Stimulated activated CD8-positive, alpha-beta memory T cell treated with anti-CD3 and anti-CD28 coated beads, Interleukin-7, amount 100 ng/mL, for 48 hours (primary cell): ENCODE results near the gene TEX19.

ENCODE experiments used
- DNase-seq, 2 donors: peaks; one replicate each; pipeline ENCODE4 v3.0.0-alpha.2; 2020; ENCODE audit warnings: low read depth in 1 of 2; ENCODE audit errors: extremely low read depth in 1 of 2

Gene TEX19

DNA sequence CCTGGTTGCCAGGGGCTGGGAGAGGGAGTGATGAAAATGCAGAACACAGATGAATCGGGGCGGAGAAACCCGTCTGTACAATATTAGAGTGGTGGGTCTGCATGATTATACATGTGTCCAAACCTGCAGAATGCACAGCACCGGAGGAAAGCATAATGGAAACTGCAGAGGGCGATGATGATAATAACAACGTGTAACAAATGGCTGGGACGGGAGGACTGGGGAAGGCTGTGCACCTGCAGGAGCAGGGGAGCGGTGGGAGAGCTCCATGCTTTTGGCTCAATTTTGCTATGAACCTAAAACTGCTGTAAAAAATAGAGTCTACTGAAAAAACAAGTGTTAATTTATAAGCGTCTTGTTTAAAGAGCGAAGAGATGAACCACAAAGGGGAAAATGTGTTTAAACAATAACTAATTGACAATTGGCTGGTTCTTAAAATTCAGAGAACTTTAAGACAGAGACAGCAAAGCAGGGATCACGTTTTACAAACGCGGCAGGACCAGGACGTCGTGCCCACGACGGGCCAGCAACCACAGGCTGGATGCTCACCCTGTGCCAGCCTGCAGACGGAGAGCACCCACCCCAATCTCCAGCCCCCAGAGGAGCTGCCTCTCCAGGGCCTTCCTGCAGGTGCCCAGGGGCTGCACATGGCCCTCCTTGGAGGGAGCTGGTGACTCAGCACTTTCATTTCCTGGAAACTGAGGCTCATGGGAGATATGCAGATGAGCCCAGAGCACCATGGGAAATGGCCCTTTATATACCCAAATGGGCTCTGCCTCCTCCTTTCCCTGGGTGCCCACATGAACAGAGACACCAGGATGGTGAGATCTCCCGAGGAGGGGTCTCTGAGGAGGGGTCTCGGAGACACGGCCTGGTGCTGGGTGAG, at the start of gene TEX19:
Gene TEX19 (plus strand): TSS at position 783 of the 886 bp plus-strand sequence. CDS start 2,904 bp downstream, outside the sequence.
- DNase-seq, result no peak

DNA sequence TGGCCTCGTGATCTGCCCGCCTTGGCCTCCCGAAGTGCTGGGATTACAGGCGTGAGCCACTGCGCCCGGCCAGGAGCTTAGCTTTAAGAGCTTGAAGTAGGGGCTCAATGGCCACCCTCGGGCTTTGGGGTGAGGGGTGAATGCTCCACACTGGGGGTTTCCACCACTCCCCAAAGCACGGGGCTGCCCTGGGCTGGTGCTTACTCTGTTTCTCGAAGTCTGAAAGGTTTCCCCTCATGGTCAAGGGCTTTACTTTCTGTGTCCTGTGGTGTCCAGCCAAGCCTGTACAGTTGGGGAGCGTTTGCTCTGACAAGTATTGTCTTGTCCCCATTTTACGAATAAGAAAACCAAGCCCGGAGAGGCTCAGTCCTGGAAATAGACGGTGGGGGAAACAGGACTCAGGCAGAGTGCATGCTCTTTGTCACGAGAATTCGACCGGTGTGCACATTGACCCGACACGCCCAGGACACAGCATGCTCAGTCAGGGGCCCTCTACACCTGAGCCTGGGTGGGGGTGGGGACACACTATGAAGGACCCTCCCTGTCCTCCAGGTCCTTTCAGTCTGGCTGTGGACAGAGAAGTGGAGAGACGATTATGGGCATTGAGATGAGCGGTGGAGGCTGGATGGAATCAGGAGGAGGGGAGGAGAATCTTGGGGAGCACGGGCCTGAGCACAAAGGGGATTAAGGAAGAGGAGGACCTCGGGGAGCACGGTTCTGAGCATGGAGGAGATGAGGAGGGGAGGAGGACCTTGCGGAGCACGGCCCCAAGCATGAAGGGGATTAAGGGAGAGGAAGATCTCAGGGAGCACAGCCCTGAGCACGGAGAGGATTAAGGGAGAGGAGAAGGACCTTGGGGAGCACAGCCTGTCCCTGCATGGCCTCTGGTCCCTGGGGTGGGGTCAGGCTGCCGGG, 49.1 kb upstream of the TEX19 start:
- no peak for DNase-seq

- no peak for DNase-seq
Observed at GRCh38 chr17:82310877-82311276, 48.2 kb upstream of the TEX19 start.

DNA sequence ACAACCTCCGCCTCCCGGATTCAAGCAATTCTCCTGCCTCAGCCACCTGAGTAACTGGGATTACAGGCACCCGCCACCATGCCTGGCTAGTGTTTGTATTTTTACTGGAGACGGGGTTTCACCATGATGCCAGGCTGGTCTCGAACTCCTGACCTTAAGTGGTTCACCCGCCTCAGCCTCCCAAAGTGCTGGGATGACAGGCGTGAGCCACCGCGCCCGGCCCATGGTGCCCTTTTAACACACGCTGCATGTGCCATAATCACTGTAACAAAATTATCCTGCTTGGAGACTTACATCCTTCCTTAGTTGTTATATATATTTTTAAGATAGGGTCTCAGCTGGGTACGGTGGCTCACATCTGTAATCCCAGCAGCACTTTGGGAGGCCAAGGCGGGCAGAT, 47.1 kb upstream of the TEX19 start:
- DNase-seq, result no peak

GRCh38 chr17:82313195-82314011, 45.6 kb upstream of the TEX19 start:
- DNase-seq, result no peak

GRCh38 chr17:82314012-82314726, 44.9 kb upstream of the TEX19 start:
- no peak for DNase-seq

GRCh38 chr17:82314727-82315605, 44.1 kb upstream of the TEX19 start:
- no peak for DNase-seq

DNA sequence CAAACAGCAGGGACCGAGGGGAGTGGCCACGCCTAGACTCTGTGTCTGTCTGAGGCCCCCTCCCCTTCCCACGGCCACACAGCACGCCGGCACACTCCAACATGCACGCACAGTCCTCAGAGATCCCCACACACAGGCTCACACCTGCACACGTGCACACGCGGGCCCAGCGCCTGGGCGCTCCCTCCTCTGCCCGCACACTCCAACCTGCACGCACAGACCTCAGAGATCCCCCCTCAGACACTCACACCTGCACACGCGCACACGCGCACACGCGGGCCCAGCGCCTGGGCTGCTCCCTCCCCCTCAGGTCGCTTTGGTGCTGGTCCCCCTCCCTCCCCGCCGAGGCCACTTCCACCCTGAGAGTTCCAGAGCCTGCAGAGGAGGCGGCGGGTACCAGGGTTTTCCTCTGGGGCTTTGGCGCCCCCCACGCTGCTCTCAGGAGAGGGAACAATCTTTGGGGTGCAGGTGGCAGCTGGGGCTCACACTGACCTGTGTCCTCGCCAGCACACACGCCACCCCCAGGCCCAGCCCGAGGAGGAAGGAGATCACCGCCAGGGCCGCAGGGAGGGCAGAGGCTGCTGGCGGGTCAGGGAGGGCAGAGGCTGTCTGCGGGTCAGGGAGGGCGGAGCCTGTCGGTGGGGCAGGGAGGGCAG, 43.2 kb upstream of the TEX19 start:
- DNase-seq, result no peak

DNA sequence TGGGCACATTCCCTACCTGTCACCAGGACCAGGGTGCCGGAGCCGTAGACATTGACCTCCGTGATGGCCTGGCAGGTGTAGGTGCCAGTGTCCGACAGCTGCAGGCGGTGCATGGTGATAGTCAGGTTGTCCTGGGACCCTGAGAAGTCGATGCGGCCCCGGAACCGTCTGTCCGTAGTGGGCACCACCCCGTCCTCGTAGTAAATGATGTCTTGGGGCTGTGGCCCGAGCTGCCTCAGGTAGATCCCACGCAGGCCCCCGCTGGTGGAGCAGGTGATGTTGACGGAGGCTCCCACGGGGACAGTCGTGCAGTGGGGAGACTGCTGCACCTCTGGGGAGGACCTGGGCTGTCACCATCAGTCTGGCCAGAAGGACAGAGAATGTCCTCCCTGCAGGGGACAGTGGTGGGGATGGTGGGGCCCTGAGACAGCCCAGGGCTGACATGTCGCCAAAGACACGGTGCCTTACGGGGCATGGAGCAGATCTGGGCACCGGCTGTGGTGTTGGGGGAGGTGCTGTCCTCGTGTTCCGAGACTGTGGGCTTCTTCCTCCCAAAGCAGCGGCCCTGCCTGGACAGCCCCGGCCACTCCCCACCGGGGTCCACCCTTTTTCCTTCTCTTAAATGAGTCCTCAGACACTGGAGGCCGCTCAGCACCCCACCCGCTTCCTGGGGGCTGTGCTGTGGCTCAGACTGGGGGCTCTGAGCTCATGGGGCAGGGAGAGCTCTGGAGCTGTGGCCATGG, 42.2 kb upstream of the TEX19 start:
- no peak for DNase-seq

GRCh38 chr17:82317394-82318168, 41.5 kb upstream of the TEX19 start, which contains the start of gene CD7:
Gene CD7 (minus strand): TSS chr17:82317608. CDS start chr17:82317495, 113 bp downstream.
- peak in 1 of 2 donors; percentile 78 for DNase-seq

DNA sequence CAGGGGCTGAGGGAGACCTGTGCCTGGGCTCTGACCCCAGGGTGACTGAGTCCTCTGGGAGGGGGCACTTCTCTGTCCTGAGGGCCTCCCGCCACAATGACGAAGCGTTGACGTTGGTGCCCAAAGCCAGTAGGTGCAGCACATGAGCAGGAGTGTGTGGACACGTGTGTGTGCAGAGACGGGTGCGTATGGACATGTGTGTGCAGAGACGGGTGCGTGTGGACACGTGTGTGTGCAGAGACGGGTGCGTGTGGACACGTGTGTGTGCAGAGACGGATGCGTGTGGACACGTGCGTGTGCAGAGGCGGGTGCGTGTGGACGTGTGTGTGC, 40.9 kb upstream of the TEX19 start:
- DNase-seq, result no peak

GRCh38 chr17:82318772-82319606, 40.1 kb upstream of the TEX19 start:
- no peak for DNase-seq

- no peak for DNase-seq
Observed at GRCh38 chr17:82319619-82320062, 39.4 kb upstream of the TEX19 start.

- DNase-seq, result no peak
Observed at GRCh38 chr17:82320140-82320840, 38.8 kb upstream of the TEX19 start.
